ENCODE results near the gene PAQR5.
"Not testable (repeated sequence)": the region's sequence is repeated elsewhere in the genome, so short reads cannot be mapped to it uniquely, and the experiment has no call there.

The PAQR5 gene

DNA sequence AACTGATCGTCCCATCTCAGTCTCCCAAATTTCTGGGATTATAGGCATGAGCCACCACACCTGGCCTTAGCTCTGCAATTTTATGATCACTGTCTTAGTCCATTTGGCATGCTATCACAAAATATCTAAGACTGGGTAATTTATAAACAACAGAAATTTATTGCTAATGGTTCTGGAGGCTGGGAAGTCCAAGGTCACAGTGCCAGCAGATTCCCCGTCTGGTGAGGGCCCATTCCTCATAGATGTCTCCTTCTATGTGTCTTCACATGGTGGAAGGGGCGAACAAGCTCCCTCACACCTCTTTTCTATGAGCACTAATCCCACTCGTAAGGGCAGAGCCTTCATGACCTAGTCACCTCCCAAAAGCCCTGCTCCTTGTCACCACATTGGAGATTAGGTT is 60.1 kb downstream of the PAQR5 start:
- DNase-seq: no peak

DNA sequence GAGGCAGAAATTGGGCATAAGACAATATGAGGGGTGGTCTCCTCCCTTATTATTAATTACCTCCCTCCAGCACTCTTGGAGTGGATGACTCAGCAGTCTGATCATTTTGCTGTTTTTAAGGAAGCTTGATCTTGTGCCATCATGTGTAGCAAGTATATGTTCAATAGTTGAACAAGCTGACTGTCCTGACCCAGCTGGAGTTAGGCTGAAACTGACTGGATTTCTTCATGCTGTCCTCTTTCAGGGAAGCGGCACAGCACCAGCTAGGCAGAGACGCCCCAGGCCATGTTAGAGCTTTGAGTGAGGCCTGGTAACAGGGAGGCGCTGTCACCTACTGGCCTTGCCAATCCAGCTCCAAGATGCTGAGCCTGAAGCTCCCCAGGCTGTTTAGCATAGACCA is 61.0 kb downstream of the PAQR5 start:
- DNase-seq: no peak

DNA sequence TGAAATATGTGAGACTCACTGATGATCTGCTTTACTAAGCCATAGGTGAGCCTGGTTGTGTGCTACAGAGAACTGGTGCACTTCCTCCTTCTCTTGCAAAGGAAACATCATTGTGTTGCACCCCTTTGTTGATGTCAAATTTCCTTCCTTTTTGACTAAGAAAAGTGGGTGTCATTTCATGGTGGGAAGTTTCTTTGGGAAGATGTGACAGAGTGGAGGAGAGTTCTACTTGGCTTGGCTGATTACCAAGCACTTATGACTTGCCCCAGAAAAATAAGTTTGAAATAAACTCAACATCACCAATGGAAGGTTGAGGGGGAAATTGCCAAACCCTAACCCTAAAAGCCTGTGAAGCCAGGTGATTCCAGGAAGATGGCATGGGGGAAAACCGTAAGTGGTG is 61.9 kb downstream of the PAQR5 start:
- DNase-seq: no peak

DNA sequence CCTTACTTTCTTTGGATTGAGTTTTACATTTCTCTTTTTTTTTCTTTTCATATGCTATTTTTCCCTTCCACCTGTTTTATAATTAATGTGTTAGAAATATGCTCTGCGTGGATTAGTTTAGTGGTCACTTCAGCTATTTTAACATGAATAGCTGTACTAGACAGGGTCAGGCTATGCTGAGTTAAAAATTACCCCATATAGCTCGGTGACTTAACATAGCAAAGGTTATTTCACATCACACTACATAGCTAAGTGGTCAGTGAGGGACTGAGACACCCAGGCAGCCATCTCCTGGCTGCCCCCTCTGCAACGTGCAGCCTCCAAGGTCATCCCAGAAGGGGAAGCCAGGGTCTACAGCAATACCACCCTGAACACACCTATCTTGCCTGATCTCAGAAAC is 68.5 kb downstream of the PAQR5 start:
- DNase-seq: no peak

DNA sequence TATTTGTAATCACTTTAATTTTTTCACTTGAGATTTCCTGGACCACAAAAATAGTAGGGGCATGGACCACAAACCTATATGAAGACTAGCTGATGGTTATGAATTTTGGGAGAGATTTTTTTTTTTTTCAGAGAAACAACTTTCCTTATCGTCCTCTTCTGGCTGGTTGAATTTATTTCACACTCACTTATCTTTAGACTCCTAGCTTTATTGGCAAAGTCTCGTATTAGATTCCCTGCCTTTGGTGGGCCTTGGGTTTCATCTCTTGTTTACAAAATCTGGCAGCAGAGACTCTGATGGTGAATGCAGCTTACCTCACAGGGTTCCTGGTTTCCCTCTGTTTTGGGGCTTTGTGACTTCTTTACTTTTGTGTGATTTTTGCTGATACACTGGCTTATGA is 70.9 kb downstream of the PAQR5 start:
- no peak for DNase-seq

DNA sequence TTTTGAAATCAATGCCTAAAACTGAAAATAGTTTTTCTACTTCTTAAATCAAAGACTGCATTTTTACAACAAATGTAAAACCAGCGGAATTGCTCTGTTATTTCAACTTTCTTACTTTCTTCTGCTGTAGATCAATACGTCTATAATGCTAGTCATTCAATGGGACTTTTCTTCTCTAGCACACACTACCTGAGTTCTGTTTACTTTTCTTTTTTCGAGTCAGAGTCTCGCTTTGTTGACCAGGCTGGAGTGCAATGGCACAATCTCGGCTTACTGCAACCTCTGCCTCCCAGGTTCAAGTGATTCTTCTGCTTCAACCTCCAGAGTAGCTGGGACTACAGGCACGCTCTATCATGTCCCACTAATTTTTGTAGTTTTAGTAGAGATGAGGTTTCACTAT is 74.7 kb downstream of the PAQR5 start:
- DNase-seq: no peak

DNA sequence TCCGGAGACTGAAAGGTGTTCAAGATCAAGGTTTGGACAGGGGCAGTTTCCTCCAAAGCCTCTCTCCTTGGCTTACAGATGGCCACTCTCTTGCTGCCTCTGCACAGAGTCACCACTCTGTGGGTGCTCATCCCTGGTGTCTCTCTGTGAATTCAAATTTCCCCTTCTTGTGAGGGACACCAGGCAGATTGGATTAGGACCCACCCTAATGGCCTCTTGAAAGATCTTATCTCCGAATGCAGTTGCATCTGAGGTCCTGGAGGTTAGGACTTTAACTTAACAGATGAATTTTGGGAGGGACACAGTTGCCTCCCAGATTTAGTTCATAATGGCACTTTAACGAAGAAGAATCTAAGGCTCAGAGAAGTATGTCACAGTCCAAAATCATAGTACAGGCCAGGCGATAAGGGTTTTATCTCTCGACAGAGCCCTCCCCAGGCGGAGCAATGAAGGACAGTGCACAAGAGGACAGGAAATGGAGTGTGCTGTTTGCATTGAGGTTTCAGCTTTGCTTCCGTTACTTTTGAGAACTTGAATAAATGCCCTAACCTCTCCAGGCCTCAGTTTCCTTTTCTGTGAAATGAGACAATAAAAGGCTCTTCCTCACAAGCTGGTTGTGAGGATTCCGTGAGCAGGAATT is 76.6 kb downstream of the PAQR5 start:
- no peak for DNase-seq

DNA sequence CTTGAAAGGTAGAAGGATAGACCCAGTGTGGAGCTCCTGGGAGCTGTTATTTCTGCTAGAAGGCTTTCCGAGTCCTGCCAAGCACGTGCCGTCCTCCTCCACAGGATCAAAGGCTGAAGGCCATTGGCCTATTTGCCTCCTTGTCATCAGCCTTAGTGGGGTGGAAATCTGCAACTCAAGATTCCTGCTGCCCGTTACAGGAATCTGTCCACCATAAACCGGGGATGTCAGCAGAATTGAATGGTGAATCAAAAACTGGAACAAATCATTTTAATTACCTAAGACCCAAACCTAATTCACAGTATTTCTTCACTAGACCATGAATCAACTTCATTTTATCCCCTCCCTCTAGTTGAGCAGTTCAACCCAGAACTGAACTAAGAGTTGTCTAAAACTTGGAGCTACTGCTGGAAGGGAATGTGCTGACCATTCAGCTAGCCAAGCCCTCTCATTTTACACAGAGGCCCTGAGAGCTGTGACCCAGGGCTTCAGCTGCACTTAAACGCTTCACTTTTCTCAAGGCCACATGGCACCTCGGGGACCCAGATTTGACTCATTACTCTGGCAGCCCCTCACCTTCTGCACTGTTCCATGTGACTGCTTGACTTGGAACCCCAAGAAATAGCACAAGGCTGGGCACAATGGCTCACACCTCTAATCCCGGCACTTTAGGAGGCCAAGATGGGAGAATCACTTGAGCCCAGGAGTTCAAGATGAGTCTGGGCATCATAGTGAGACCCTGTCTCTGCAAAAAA is 78.7 kb downstream of the PAQR5 start:
- DNase-seq: no peak

DNA sequence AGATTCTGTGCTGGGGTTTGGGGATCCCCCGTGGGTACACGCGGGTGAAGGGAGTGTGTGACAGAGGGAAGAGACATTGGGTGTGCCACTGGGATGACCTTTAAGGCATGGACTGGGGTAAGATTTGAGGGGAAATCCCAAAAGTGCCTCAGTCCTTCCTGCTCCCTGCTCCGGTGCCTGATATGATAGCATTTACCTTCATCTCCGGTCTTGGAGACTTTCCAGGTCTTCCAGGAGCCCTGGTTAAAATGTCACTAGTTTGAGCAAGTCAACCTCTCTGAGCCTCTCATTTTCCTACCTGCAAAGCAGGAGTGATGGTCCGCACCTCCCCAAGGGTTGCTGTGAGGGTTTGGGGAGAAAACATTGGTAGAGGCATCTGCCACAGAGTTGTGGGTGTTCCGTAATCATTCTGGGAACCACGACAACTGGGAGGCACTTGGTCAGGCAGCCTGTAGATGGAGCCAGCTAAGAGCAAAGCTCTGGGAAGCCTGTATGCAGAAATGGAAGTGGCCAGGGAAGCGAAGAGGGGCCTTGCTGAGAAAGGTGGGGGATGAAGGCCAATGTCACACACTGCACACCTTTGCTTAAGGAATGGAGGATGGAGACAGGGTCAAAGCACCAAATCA is 81.5 kb downstream of the PAQR5 start:
- DNase-seq: no peak

DNA sequence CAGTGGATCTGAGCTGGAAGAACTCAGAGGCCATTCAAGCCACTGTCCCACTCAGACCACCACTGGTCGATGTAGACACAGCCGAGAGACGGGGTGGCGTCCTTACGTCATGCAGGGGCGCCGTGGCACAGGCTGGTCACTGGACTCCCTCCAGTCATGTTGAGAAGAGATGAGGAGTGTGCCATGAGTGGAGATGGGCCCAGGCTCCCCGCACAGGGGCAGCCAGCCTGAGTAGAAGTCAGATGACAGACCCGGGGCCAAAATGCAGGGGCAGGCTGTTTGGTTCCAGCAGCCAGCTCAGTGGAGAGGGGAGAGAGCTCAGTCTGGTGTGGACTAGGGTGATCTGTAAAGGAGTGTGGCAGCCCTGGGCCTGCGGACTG is 82.0 kb downstream of the PAQR5 start:
- DNase-seq: no peak

DNA sequence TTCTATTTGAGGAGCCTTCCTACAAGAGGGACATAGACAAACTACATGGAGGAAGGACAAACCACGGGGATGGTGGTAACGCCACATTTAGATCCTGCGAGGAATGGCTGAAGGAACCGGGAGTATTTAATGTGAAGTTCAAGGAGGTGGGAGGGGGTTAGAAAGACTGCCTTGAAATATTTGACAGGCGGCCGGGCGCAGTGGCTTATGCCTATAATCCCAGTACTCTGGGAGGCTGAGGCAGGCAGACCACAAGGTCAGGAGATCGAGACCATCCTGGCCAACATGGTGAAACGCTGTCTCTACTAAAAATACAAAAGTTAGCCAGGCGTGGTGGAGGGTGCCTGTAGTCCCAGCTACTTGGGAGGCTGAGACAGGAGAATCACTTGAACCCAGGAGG is 83.5 kb downstream of the PAQR5 start:
- not testable (repeated sequence) for DNase-seq

DNA sequence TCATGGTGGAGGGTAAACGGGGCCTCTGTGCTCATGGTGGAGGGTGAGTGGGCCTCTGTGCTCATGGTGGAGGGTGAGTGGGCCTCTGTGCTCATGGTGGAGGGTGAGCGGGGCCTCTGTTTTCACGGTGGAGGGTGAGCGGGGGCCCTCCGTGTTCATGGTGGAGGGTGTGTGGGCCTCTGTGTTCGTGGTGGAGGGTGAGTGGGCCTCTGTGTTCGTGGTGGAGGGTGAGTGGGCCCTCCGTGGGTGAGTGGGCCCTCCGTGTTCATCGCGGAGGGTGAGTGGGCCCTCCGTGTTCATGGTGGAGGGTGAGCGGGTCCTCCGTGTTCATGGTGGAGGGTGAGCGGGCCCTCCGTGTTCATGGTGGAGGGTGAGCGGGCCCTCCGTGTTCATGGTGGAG is 85.4 kb downstream of the PAQR5 start:
- DNase-seq: not testable (repeated sequence)

DNA sequence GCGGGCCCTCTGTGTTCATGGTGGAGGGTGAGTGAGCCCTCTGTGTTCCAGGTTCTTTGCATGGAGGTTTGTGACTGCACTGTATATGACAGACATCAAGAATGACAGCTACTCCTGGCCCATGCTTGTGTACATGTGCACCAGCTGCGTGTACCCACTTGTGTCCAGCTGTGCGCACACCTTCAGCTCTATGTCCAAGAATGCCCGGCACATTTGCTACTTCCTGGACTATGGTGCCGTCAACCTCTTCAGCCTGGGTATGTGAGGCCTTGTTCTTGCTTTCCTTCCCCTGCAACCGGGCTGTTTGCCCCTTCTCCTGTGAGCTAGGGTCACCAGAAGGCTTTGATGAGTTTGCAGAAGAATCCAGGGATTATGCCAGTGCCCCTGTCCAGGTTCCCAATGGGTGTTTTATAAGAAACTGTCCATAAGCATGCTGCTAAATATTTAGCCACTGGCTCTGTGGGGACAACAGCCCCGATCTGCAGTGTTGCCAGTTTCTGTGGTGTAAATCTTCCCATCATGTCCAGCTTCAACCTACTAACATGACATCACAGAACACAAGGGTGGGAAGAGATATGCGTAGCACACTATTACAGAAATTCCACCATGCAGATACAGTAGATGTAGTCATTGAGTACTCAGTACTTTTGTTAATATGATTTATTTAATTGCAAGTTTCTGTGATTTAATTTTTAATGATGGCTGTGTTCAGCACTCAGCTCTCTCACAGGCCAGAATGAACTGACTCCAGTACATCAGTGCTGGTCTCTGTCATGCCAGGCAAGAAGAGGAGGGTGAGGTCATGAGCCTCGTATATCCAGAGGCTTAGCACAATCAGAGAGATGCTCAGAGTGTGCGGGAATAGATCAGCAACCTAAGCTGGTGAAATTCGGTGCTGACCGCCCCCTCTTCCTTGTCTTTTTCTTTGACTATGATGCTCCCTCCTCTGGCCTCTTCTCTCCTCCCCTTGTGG is 86.2 kb downstream of the PAQR5 start:
- no peak for DNase-seq

DNA sequence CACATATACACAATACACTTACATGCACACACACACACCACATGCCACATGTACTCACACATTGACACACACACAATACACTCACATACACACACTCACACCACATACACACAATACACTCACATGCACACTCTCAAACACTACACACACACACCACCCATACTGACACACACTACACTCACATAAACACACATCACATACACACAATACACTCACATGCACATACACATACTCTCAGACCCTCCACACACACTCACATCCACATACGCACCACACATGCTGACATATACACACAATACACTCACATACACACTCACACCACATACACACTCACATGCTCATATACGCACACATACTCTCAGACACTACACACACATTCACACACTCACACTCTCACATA is 87.1 kb downstream of the PAQR5 start:
- no peak for DNase-seq

DNA sequence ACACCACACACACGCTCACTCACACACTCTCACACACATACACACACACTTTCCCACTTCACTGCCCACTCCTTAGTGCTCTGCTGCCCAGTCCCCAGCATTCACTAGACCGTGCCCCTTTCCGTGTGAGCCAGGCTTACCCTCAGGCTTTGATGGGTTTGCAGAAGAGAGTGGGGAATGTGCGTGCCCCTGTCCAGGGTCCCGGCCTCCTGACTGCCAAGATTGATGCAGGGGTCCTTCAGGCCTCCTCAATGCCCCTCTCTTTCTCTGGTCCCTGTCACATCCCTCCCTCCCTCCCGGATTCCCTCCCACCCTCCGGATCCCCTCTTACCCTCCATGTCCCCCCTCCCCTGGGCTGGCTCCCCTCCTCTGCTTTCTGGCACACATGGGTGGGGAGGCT is 87.6 kb downstream of the PAQR5 start:
- DNase-seq: no peak

DNA sequence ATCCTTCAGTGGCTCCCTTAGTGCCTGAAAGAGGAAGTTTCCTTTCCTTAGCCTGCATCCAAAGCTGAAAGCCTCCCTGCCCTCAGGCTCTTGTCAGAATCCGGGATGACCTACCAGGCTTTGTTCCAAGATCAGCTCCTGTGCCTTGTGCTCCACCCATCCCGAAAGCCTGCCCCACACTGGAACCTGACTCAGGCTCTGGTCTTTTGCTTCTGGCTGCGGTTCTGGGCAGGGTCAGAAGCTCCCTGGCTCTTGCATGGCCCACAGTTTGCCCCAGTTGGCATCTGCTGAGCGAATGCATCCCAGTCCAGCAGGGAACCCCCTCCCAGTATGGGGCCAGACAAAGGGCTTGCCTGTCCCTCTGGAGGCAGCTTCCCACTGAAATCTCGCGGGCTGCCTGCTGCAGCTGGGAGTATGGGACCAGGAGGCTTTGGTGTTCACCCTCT is 89.6 kb downstream of the PAQR5 start:
- no peak for DNase-seq

DNA sequence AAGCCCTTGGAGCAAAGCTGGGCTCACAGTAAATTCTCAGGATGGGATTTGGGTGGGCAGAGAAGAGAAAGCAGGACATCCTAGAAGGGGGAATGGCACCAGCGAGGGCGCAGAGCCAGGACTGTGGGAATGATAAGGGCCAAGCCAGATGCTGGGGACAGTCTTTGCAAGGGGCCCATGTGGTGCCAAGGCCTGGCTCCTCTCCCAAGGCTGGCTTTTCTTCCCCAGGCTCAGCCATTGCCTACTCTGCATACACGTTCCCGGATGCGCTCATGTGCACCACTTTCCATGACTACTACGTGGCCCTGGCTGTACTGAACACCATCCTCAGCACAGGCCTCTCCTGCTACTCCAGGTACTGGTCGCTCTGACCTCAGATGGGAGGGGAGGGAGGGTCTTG is 90.7 kb downstream of the PAQR5 start:
- DNase-seq: no peak

DNA sequence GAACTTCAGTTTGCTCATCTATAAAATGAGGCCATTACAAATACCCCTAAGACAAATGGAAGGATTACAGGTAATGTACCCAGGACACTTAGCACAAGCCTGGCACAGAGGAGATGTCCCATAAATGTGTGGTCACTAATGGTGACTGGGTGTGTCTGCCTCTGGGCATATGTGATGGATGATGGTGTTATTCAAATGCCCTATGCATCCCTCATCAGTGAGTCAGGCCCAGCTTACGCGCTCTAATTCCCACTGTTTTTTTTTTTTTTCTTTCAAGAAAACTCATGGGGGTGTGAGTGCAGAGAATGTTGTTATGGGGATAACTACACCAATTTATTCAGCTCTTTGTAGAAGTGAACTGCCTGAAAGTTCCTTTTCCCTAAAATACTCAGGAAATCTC is 91.9 kb downstream of the PAQR5 start:
- DNase-seq: no peak

DNA sequence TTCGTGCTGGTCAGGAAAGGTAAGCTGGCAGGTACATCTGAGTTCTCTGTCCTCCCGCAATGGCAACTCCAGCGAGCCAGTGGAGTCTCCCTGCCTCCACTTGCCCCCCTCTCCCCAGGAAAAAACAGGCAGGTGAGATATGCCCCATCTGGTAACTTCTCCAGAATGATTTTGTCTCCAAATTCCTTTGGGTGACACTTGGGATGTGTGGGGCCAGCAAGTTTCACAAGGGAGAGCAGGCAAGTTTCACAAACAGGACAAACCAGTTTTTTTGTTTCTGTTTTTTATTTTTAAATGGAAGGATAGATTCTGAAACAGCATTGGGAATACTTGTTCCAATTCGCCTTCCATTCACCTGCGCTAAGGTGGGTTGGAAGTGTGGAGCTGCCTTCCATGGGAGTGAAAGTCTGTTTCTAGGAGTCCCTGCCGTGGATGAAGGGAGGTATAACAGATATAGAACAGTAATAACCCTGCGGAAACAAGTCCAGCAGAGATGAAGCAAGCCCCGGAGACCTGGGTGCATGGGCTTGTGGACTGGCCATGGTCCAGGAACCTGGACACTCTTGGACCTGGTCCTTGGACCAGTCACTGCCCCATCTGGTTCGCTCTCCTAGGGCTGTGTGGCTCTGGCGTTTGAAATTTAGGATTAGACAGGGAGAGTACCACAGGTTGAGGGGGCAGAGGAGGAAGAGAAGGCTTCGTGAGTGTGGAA is 92.5 kb downstream of the PAQR5 start:
- no peak for DNase-seq

DNA sequence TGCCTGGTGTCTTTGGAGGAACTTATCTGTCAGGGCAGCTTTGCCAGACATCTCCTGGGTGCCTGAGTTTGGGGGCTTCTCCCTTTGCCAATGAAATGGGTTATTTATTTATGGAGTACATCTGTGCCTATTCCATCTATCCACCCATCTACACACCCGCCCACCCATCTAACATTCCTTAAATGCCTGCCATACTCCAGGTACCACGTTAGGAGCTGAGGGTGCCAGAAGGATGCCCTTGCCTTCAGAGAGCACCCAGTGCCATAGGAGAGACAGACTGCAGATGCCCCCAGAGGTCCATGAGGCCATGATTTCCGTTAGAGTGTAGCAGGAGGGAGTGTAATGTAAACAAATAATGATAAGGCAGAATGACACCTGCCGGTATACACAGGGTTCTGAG is 93.6 kb downstream of the PAQR5 start:
- no peak for DNase-seq

DNA sequence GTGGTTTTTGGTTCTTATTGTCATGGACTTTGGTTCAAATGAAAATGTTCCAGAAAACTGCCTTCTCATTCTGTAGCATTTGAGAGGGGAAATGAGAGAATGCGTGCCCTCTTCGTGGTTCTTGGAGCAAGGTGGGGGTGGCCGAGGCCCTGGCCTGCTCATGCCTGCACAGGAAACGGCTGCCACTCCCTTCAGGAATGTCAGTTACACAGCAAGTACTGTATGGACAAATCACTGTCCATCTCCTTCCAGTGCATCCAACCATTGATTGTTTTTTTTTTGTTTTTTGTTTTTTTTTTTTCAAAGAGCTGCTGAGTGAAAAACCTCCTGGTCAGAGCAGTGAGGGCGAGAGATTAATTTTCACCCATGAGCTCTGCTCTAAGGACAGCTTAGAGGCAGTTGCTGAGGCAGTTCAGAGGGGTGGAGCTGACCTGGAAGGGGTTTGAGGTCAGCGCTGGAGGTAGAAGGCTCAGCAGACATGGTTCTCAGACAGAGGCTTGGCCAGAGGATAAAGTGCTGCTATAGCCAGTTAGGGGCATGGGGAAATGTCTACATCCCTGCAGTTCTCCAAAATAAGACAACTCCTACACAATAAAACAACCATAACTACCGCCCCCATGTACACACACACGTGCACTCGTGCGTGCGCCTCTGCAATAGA is 95.2 kb downstream of the PAQR5 start:
- DNase-seq: no peak
